Right lobe of liver (tissue), 4 donors: ENCODE measurements around the gene FAM13A.

Experiments used
- CTCF ChIP-seq, 4 donors: fragments of 200-600 bp in 3 of 4; fragments of 450-650 bp in 1 of 4; IDR thresholded peaks; one replicate each; pipeline versions ENCODE4 v1.5.1 to v1.8.0; 2016 to 2022; ENCODE audit warnings: antibody characterized with exemption in 4 of 4, mild to moderate bottlenecking in 2 of 4
- POLR2A ChIP-seq: fragments of 450-650 bp; IDR thresholded peaks from one replicate; pipeline ENCODE4 v1.6.1; 2017; ENCODE audit warnings: antibody characterized with exemption, mild to moderate bottlenecking
- donor health status: DM: no; HTN: no; CAD: no.
- donor health status: DM: no; HTN: no; CAD: no.
- donor health status: DM: no; HTN: yes; CAD: no.

GRCh38 chr4:88989990-88990389, 67.0 kb downstream of the FAM13A start:
- no peak for TF ChIP-seq POLR2A
- TF ChIP-seq CTCF (IDR thresholded peaks at IDR 0.05), result no peak
